A673 (cell line): ENCODE measurements around the gene GNAI2. TPM values are rescaled to one million over a fixed set of nuclear protein-coding genes. Genes with fewer than 3 reads are reported as not detected.

ENCODE experiments used
- BruUV-seq: library from RNA; stranded (reverse); fragments of 400-500 nt; replicated peaks from 2 replicates; lab custom pipeline; 2021; lab: Mats Ljungman, UMichigan
- CTCF ChIA-PET: fragments of 300-600 bp; sonication (Branson Sonifier 250); formaldehyde crosslinking; loops from one replicate; lab custom pipeline; 2022; ENCODE audit warnings: antibody characterized with exemption; lab: Charles Lee
- POLR2A ChIA-PET: fragments of 300-600 bp; sonication (Branson Sonifier 250); formaldehyde crosslinking; loops from one replicate; lab custom pipeline; 2022; ENCODE audit warnings: antibody characterized with exemption; ENCODE audit not compliant: low non-redundant PET; lab: Charles Lee
- DNase-seq: peaks from one replicate; pipeline ENCODE4 v3.0.0-alpha.2; 2015; ENCODE audit warnings: low spot score
- H3K27ac ChIP-seq: fragments of 200-600 bp; sonication (generic); 2 replicates; pipeline ENCODE4 v1.5.1; 2016; ENCODE audit warnings: mixed run types, low read depth, mild to moderate bottlenecking, mixed read lengths, antibody characterized with exemption, low read length; ENCODE audit not compliant: poor library complexity, severe bottlenecking
- H3K27me3 ChIP-seq: fragments of 200-600 bp; sonication (generic); replicated peaks from 2 replicates; pipeline ENCODE4 v1.6.1; 2017; ENCODE audit warnings: mixed run types, low read depth, mild to moderate bottlenecking, mixed read lengths, antibody characterized with exemption, low read length; ENCODE audit not compliant: insufficient read depth, poor library complexity
- H3K36me3 ChIP-seq: fragments of 200-600 bp; sonication (generic); 2 replicates; pipeline ENCODE4 v1.6.1; 2016; ENCODE audit warnings: mixed run types, mild to moderate bottlenecking, mixed read lengths, antibody characterized with exemption, low read length; ENCODE audit not compliant: insufficient read depth, poor library complexity, severe bottlenecking
- H3K4me1 ChIP-seq: fragments of 200-600 bp; sonication (generic); 2 replicates; pipeline ENCODE4 v1.6.1; 2017; ENCODE audit warnings: mixed run types, mild to moderate bottlenecking, mixed read lengths, antibody characterized with exemption, low read length; ENCODE audit not compliant: insufficient read depth, poor library complexity, severe bottlenecking
- H3K4me3 ChIP-seq: fragments of 200-600 bp; sonication (generic); 2 replicates; pipeline ENCODE4 v1.5.1; 2016; ENCODE audit warnings: low read depth, mixed run types, mild to moderate bottlenecking, mixed read lengths, low read length; ENCODE audit not compliant: poor library complexity, severe bottlenecking
- H3K9me3 ChIP-seq: fragments of 200-600 bp; sonication (generic); 2 replicates; pipeline ENCODE4 v1.6.1; 2016; ENCODE audit warnings: mixed run types, low read depth, mild to moderate bottlenecking, mixed read lengths, antibody characterized with exemption, low read length; ENCODE audit not compliant: poor library complexity, severe bottlenecking
- EZH2 ChIP-seq: fragments of 200-600 bp; sonication (generic); IDR thresholded peaks from 2 replicates; pipeline ENCODE4 v1.6.1; 2017; ENCODE audit warnings: borderline replicate concordance, low read depth, mild to moderate bottlenecking, mixed read lengths, antibody characterized with exemption, low read length; ENCODE audit not compliant: poor library complexity, severe bottlenecking
- intact Hi-C: fragments of 100-400 bp; cut with micrococcal nuclease; formaldehyde crosslinking; loops from one replicate; pipeline ENCODE4 v1.10.0; 2022; ENCODE audit not compliant: unreplicated experiment
- total RNA-seq: library from RNA; stranded (reverse); gene quantifications from 2 replicates; pipeline ENCODE4 v1.2.3, GENCODE V29; 2021
- TF ChIP-seq, protein P1 (sequence below): fragments of 300-800, 200-600 bp; sonication (generic); conservative IDR thresholded peaks from 2 replicates; pipeline ENCODE4 v1.5.1; 2017; ENCODE audit warnings: low read depth, mild to moderate bottlenecking, antibody characterized with exemption, low read length, moderate library complexity, mixed read lengths

GNAI2 gene
- total RNA-seq, 1 experiment from 2014 or later = 115 TPM

DNA sequence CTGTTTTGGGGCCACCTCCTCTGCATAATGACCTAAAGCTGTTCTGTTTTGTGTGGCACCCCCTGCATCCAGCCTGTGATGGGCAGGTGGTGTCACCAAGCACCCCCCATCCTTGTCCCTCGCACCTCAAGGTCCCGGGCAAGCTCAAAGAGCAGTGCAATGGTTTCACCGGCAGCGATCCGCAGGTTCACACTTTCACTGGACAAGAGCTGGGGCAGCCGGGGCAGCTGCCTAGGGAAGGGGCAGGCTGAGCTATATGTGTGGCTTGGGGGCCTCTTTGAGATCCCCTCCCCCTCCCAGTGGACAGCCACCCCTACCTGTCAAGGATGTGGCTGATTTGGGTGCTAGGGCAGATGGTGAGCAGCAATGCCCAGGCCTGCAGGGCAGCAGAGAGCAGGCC, 53.1 kb downstream of the GNAI2 start:
- intact Hi-C loops = no loop called here
- Histone ChIP-seq H3K36me3 (peaks cover 17% of the 10 kb centered on the region), H3K9me3 (no peaks in the 10 kb centered on the region), H3K27me3 (no peaks in the 10 kb centered on the region), H3K4me3 (no peak overlapping the region), H3K4me1 (no peaks in the 10 kb centered on the region), H3K27ac (no peak overlapping the region)
- TF ChIP-seq, protein P1, sequence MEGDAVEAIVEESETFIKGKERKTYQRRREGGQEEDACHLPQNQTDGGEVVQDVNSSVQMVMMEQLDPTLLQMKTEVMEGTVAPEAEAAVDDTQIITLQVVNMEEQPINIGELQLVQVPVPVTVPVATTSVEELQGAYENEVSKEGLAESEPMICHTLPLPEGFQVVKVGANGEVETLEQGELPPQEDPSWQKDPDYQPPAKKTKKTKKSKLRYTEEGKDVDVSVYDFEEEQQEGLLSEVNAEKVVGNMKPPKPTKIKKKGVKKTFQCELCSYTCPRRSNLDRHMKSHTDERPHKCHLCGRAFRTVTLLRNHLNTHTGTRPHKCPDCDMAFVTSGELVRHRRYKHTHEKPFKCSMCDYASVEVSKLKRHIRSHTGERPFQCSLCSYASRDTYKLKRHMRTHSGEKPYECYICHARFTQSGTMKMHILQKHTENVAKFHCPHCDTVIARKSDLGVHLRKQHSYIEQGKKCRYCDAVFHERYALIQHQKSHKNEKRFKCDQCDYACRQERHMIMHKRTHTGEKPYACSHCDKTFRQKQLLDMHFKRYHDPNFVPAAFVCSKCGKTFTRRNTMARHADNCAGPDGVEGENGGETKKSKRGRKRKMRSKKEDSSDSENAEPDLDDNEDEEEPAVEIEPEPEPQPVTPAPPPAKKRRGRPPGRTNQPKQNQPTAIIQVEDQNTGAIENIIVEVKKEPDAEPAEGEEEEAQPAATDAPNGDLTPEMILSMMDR = no peak
- no peak for TF ChIP-seq EZH2
- BruUV-seq = no TSS peak
- ChIA-PET CTCF (no interaction called here), POLR2A (no interaction called here)
- DNase-seq = no peak

DNA sequence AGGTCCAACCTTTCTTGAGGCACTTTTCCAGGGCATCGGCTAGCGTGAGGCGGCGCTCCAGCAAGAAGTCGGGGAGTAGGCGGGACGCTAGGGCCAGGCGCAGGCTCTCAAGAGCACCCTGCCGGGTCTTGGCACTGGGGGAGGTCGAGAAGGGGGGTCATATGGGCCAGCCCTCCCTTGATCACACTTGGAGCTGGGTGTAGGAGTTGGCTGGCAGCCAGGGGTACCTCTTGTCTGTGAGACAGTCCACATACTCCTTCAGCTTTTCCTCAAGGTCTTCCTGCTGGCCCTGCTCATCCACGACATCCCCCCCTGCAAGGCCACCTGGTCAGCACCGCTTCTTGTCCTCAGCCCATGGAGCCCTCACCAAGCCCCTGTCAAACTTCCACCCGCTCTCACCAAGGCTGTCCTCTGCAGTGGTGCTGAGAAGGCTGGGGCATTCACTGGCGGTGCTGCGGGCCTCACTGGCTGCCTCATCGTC, 54.2 kb downstream of the GNAI2 start:
- no TSS peak for BruUV-seq
- Histone ChIP-seq H3K4me3 (no peak overlapping the region), H3K4me1 (no peaks in the 10 kb centered on the region), H3K36me3 (peaks cover 17% of the 10 kb centered on the region), H3K27ac (no peak overlapping the region), H3K27me3 (no peaks in the 10 kb centered on the region), H3K9me3 (no peaks in the 10 kb centered on the region)
- no peak for TF ChIP-seq EZH2
- TF ChIP-seq, protein P1 = no peak
- ChIA-PET CTCF (no interaction called here), POLR2A (no interaction called here)
- DNase-seq = no peak
- intact Hi-C loops = no loop called here

DNA sequence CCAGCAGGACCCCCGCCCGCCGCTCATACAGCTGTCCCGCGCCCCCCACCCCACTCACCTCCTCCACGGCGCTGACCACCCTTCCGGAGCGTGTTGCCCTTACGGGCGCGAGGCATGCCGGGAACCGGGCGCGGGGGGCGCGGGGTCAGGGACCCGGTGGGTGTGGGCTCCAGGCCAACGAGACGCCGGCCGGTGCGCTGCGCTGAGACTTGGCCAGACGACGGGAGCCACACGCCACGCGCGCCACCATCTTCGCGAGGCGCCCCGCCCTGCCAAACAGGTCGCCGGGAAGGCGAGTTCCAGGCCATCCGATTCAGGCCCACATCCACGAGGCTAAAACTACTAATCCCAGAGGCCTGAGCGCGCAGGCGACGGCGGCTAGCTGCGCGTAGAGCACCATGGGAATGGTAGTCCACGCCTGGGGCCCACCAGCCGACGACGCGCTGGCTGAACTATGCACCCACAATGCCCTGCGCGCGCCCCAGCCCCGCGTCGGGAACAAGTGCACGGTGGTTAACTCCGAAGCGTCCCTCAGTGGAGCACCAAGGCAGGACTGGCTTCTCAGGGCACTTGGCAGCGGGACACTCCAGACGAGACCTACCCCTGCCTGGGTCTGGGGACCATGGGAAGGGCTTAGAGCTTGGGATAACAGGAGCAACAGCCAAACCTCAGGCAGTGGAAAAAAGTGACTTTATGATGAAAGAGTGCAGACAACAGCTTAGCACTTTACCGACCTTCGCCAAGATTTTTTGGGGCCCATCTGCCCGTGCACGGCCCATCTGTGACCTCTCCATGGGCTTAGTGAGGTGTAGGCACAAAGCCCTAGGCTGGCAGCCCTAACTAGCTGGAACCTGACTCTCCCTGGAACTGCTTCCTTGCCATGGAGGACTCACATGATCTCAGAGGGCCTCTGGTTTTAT, 56.4 kb downstream of the GNAI2 start, which contains the start of gene IFRD2:
IFRD2 (minus strand) TSS at position 271 of the 920 bp plus-strand sequence; CDS start at position 116, 155 bp downstream.
- H3K4me1 ChIP-seq = no peaks in the 10 kb centered on the region
- no peaks in the 10 kb centered on the region for H3K27me3 ChIP-seq
- no peak for TF ChIP-seq EZH2
- TF ChIP-seq, protein P1 = no peak
- peaks cover 16% of the 10 kb centered on the region for H3K36me3 ChIP-seq
- DNase-seq = peak; percentile 95
- no TSS peak for BruUV-seq
- POLR2A ChIA-PET = no interaction called here
- no peaks in the 10 kb centered on the region for H3K9me3 ChIP-seq
- peak within 1 kb of the TSS; percentile 85 for H3K27ac ChIP-seq
- H3K4me3 ChIP-seq = peak within 1 kb of the TSS; percentile 77
- intact Hi-C loops = no loop called here
- CTCF ChIA-PET = interaction anchor here (0.5 kb wide), 1 partner anchor 66 kb away, joined by 3 read pairs; no protein-coding TSS in a partner anchor
